GM12875 (cell line): ENCODE results near the gene ZNF304.

Experiments
- H3K4me3 ChIP-seq: one replicate; pipeline ENCODE4 v1.5.1; 2011; ENCODE audit warnings: low read depth, low read length, control low read depth
- CTCF ChIP-seq: IDR thresholded peaks from 2 replicates; pipeline ENCODE4 v1.5.1; 2011; ENCODE audit warnings: low read depth, mild to moderate bottlenecking, control low read depth, inconsistent platforms, low read length, moderate library complexity, borderline replicate concordance; ENCODE audit not compliant: insufficient read depth

Gene ZNF304

GRCh38 chr19:57350877-57351805 is at the start of gene ZNF304:
Gene ZNF304 (plus strand): TSS chr19:57351271. CDS start chr19:57351665, 394 bp downstream.
- peak within 1 kb of the TSS; percentile 80 for H3K4me3 ChIP-seq
- TF ChIP-seq CTCF = no peak

GRCh38 chr19:57302020-57302465 is 49.0 kb upstream of the ZNF304 start:
- no peak overlapping the region for H3K4me3 ChIP-seq
- TF ChIP-seq CTCF = no peak

GRCh38 chr19:57302727-57303401 is 48.2 kb upstream of the ZNF304 start:
- no peak for TF ChIP-seq CTCF
- H3K4me3 ChIP-seq = no peak overlapping the region

- TF ChIP-seq CTCF = no peak
- no peak overlapping the region for H3K4me3 ChIP-seq
Observed at GRCh38 chr19:57305056-57305455, 46.0 kb upstream of the ZNF304 start.

- no peak overlapping the region for H3K4me3 ChIP-seq
- no peak for TF ChIP-seq CTCF
Observed at GRCh38 chr19:57308514-57308913, 42.6 kb upstream of the ZNF304 start.

GRCh38 chr19:57310792-57311191 is 40.3 kb upstream of the ZNF304 start:
- no peak overlapping the region for H3K4me3 ChIP-seq
- no peak for TF ChIP-seq CTCF
